CD4-positive, alpha-beta T cell treated with Interleukin-21 for 1 hour (primary cell): ENCODE measurements around the gene KCNH3.
A peak's percentile ranks its signal among the peaks of the same experiment; 100 is the strongest.

ENCODE experiments used
- DNase-seq: peaks from one replicate; pipeline ENCODE4 v3.0.0-alpha.2; 2020

The KCNH3 gene

DNA sequence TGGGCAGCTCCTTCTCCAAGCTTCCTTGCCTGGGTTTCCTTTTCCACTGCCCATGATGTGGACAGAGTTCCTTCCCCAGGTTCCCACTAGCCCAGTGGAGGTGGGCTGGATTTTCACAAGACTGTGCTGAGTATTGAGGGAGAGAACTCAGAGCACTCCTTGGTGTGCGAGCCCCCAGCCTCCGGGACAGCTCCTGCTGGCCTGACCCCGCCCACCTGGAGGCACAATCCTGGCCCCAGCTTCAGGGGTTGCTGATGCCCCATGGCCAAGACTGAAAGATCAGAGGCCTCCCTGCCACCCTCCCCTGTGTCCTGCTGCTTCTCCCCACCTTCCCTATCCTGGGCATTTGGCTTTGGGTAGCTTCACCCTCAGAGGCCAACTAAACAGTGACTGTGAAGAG lies 7.7 kb downstream of the KCNH3 start:
- DNase-seq = no peak

DNA sequence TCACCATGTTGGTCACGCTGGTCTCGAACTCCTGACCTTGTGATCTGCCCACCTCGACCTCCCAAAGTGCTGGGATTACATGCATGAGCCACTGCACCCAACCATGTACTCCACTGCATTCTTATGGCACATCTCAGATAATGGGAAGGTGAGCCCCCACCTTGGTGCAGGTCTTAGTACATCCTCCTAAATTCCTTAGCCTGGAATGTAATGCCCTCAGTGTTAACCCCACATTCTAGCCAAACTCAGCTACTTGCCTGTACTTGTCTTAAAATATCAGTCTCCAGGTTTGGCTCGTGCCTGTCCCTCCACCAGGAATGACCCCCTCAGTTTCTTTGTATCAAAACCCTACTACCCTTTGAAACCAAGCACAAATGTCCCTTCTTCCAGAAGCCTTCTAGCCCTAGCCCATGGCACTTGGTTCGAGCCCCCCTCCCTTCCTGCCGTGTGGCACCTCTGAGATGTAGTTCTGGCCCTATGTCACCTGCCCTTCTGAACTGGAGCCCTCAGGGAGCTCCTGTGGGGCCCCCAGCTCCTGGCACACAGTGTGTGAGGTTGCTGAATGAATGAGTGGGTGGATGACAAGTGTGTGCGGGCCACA lies 8.4 kb downstream of the KCNH3 start:
- no peak for DNase-seq

DNA sequence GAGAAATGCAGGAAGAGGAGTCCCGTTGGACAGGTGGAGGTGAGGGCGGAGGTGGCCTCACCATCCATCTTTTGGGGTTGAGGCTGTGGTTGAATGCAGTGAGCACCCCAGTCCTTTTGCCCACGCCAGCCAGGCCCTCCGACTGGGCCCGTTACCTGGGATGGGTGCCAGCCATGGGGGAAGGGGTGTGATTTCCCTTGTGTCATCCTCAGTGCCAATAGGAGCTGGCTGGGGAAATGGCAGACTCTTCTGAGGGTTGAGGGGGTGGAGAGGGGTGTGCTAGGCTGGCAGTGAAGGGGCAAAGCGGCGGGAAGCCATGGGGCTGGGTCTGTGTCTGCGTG lies 9.6 kb downstream of the KCNH3 start:
- DNase-seq = no peak

DNA sequence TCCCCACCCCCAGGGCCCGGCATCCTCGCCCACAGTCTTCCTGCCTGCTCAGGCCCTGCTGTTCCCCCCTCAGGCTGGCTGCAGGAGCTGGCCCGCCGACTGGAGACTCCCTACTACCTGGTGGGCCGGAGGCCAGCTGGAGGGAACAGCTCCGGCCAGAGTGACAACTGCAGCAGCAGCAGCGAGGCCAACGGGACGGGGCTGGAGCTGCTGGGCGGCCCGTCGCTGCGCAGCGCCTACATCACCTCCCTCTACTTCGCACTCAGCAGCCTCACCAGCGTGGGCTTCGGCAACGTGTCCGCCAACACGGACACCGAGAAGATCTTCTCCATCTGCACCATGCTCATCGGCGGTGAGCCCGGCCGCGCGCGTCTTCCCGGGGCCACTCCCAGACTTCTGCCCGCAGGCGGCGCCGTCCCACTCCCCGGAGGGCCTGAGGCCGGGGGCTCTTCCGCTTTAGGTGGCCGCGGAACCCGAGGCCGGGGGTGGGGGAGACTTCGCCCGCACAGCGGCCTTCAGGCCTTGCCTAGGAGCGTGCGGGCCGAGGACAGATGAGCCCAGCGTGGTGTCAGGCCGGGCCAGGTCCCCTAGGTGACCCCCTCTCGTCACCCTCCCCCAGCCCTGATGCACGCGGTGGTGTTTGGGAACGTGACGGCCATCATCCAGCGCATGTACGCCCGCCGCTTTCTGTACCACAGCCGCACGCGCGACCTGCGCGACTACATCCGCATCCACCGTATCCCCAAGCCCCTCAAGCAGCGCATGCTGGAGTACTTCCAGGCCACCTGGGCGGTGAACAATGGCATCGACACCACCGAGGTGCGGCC lies 10.2 kb downstream of the KCNH3 start:
- DNase-seq = peak; percentile 15

DNA sequence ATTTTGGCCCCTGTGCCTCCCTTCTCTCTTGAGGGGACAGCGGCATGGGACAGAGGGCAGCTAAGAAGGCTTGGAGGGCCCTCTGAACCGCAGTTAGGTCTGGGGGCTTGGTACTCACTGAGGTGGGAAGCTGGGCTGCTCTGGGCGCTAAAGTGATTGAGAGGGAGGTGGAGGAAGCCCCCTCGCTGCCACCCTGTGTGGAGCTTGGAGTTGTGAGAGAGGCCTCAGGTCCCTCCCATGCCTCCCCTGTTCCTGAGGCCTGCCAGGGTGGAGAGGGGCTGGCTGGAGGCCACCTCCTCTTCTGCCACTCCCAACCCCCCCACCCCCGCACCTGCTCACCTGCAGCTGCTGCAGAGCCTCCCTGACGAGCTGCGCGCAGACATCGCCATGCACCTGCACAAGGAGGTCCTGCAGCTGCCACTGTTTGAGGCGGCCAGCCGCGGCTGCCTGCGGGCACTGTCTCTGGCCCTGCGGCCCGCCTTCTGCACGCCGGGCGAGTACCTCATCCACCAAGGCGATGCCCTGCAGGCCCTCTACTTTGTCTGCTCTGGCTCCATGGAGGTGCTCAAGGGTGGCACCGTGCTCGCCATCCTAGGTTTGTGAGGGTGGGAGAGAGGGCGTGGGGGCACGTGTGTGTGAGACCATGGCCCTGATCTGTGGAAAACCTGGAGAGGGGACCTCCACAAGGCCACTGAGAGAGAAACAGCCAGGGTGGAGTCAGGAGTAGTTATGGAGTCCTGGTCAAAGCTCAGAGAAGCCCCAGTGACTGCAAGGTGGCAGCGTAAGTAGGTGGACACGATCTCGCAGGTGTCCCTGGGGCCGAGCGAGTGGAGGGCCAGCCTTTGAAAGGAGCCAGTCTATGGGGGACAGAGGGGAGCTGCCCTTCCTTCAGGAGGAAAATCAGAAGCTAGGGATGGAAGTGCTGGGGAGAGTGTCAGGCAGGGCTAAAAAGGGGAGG lies 11.2 kb downstream of the KCNH3 start:
- no peak for DNase-seq

DNA sequence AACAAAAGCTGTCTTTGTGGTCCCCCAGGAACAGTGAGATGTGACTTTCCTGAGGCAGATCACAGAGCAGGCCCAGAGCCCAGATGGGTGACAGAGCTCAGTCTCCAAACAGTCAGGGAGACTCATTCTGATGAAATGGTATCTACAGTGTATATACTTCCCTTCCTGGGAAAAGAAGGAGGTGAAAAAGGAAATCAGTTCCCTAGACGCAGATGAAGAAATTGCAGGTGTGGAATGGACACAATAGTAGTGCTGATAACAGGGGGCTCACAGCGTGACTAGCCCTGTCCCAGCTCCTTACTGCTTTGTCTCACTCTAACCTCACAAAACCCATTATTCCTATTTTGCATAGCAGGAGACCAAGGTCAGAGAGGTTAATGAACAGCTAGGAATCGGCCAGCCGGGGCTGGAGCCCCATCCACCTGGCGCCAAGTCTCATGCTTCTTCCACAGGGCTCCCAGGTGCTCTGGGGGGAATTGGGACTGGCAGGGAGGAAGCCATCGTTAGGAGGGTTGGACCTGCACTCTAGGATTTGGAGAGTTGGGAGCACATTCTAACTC lies 11.9 kb downstream of the KCNH3 start:
- no peak for DNase-seq

DNA sequence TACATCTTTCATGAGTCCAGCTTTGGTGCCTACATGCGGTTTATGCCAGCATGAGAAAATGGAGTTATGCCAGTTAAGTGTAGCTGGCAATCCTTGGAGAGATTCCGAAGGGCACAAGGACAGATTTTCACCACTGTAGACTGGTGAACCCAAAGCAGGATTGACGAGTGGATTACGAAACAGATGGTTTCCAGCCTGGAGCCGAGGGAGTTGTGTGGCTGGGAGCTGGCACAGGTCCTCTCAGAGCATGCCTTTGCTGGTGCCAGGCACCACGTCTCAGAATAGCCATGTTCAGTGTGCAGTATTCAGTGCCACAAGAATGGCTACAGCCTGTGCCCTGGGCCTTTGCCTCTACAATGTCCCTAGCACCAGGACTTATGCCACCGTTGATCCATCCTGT lies 13.2 kb downstream of the KCNH3 start:
- DNase-seq = no peak

DNA sequence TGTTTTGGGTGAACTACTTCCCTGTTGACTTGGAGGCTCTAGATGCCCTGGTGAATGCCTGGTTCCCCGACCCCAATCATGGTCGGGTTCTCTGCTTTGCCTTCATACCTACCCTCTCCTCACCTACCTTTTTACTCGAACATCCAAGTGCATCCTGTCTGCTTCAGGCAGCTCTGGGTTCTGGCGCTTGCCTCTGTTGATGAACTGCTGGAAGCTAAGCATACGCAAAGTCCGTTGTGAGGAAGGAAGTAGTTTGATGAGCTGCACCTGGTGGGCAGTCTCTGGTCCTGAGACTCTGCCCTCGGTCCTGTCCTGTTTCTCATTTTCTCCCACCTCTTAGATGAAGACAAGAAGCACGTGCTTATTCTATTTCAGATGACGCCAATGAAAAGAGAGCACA lies 13.6 kb downstream of the KCNH3 start:
- DNase-seq = no peak

DNA sequence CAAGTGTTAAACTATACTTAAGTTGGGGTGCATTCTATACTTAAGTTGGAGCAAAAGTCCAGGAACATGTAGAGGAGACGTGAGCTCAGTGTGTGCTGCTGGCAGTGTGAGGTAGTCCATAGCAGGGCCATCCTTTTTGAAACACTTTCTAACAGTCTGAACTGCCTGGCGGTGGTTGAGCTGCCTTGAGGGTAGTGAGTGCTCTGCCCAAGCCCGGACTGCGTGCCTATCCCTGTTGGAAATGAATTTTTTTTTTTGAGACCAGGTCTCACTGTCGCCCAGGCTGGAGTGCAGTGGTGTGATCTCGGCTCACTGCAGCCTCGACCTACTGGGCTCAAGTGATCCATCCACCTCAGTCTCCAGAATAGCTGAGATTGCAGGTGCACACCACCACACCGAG lies 14.1 kb downstream of the KCNH3 start:
- DNase-seq = no peak

DNA sequence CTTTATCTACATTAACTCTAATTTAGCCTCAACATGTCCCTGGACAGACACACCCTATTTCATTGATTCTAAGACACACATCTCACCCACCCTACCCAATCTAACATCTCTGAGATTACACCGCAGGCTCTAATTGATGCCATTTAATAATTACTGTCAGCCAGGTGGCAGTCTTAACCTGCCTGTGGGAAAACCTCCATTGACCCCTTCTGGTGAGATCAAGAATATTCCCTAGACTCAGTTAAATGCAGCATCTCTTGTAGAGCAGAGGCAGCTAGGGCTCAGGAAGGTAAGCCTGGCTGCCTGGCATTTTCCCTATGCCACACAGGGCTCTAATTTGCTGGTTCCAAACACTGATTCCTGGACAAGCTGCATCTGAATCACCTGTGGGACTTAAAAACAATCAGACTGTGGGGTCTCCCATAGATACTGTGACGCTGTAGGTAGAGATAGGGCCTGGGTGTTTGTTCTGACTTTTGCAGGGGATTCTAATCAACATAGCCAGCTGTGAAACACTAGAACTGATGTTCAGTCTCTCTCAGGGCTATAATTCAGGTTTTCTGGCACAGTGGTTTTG lies 14.8 kb downstream of the KCNH3 start:
- peak; percentile 63 for DNase-seq

DNA sequence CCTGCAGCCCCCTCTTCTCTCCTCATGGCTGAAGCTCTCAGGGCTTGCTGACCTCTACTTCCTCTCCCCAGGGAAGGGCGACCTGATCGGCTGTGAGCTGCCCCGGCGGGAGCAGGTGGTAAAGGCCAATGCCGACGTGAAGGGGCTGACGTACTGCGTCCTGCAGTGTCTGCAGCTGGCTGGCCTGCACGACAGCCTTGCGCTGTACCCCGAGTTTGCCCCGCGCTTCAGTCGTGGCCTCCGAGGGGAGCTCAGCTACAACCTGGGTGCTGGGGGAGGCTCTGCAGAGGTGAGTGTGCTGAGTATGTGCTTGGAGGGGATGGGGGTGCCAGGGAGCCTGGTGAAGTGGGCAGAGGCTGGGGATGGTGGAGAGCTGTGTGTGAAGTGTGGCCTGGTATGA lies 15.4 kb downstream of the KCNH3 start:
- no peak for DNase-seq

DNA sequence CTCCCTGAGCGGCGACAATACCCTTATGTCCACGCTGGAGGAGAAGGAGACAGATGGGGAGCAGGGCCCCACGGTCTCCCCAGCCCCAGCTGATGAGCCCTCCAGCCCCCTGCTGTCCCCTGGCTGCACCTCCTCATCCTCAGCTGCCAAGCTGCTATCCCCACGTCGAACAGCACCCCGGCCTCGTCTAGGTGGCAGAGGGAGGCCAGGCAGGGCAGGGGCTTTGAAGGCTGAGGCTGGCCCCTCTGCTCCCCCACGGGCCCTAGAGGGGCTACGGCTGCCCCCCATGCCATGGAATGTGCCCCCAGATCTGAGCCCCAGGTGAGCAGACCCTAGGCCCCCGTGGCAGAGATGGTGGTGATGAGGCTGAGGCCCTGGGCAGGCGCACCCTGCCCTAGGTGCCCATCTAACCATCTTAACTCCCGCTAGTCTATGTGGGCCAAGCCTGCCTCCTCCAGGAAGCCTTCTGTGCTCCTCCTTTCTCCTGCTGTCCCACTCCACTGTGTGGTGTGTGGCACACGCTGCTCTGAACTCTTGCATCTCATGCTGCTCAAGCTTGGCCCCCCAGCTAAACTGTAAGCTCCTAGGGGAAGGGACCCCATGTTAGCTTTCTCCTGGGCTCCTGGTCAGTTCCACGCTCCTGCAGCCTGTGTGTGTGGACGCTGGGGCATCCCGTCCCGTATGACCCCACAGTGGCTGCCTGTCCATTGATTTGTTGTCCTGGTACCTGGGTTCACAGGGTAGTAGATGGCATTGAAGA lies 17.0 kb downstream of the KCNH3 start:
- DNase-seq = no peak

DNA sequence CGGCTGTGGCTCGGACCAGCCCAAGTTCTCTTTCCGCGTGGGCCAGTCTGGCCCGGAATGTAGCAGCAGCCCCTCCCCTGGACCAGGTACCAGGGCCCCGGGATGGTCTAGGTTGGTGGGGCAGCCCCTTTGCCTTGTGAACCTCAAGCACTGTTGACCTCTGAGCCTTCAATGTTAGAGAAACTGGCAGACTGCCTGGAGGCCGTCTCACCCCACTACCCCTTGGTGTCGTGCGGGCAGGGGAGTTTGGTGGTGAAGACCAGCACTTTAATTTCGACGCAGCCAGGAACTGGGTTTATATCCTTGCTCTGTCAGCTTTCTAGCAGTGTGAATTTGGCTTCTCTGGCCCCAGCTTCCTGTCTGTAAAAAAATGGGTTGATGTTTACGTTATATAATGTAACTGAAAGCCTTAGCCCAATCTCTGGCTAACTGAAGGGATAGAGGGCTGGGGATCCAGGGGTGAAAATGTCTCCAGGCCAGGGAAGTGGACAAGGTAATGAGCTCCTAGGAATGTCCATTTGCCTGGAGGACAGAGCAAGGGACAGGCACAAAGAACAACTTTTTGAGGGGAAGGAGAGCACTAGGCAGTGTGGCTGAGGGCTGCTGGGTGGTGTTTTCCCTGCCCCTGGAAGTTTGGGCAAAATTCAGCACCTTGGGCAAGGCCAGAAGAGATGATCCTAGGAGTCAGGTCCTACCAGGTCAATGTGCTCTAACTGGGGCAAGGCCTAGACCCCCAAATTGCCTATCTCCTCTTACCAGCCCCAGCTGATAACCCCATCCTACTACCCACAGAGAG lies 17.8 kb downstream of the KCNH3 start:
- no peak for DNase-seq

DNA sequence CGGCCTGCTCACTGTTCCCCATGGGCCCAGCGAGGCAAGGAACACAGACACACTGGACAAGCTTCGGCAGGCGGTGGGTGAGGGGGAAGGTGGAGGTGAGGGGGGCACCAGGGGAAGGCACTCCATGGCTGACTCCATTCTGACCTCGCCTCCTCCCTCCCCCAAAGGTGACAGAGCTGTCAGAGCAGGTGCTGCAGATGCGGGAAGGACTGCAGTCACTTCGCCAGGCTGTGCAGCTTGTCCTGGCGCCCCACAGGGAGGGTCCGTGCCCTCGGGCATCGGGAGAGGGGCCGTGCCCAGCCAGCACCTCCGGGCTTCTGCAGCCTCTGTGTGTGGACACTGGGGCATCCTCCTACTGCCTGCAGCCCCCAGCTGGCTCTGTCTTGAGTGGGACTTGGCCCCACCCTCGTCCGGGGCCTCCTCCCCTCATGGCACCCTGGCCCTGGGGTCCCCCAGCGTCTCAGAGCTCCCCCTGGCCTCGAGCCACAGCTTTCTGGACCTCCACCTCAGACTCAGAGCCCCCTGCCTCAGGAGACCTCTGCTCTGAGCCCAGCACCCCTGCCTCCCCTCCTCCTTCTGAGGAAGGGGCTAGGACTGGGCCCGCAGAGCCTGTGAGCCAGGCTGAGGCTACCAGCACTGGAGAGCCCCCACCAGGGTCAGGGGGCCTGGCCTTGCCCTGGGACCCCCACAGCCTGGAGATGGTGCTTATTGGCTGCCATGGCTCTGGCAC lies 18.5 kb downstream of the KCNH3 start:
- no peak for DNase-seq

DNA sequence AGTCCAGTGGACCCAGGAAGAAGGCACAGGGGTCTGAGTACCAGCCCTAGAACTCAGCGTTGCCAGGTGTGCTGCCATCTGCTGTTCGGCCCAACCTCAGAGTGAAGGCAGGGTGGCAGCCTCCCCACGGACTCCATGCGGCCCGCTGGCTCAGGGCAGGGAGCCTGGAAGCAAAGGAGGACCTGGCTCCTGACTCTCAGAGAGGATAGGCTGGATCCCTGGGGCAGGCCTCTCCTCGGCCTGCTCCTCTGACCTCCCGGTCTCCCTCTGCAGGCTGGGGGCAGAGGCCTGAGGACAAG lies 19.0 kb downstream of the KCNH3 start:
- DNase-seq = no peak

DNA sequence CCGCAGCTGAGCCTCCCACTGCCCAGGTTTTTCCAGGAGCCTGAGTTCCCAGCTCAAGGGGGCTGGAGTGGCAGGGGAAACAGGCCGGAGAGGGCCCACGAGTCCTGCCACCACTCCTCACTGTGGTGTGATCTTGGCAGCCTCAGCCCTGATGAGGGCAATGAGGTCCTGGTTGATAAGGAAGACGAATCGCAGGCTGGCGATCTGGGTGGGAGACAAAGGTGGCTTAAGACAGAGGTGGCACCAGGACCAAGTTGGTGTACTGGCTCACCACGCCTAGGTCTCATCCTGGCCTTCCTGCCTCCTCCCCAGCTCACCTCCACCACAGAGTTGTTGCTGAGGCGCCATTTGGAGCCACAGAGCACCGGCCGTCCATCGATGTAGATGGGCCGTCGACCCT lies 19.7 kb downstream of the KCNH3 start:
- DNase-seq = no peak

DNA sequence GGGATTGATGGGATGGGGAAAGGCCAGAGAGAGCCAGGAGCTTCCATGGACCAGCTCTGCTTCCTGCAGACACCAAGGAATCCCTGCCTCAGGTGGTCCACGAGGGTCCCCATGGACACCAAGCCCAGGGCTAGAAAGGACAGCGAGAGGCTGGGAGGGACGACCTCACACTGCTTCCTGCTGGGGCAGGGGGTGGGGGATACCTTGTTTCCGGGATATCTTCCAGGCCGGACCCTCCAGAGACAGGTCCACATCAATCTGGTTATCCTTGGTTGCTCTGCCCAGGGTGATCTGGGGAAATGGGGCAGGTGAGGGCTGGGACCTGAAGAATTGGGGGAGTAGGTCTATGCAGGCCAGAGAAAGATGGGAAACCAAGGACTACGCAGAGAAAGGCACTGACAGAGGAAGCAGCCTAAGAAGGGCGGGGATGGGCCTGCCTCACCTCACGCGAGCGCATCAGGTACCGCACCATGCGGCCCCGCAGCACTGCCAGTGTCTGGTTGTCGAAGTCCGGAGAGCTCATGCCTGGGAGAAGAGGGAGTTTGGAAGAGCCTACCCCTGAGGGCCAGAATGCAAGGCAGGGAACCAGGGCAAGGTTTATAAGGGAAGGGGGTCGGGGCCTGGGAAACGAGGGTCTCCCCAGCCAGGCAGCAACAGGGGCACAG lies 20.3 kb downstream of the KCNH3 start:
- no peak for DNase-seq

DNA sequence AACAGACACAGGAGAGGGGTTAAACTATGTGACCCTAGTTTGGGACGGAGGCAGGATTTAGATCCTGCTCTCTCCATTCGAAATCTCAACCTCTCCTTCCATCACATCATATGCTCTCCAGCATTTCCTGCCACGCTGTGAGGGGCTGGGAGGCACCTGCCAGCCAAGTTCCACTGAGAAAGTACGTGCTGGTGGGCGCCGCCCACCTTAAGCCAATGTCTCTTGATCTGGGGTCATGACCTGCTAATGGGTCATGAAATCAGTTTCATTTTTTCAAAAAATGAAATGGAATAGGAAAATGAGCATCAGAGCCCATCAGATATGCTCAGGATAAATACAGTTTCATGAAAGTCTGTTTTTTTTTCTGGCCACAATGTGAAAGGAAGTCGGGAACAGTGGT lies 21.9 kb downstream of the KCNH3 start:
- no peak for DNase-seq

DNA sequence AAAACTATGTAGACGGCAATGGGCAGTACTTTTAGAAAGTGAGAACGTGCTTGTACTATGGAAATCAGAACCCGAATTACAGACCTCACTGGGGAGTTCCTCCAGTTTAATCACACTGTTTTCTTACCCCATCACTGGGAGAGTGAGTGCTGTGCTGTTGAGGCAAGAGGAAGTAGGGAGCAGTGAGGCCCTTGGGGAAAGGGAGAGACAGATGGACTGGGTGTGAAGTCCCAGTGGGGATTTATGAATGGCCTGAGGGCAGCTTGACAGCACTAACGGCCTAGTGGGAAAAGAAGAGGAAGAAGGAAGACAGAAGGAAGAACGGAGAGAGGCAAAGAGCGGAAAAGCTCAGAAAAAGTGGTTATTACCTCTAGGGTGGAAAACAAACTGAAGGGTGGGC lies 23.4 kb downstream of the KCNH3 start:
- DNase-seq = no peak

DNA sequence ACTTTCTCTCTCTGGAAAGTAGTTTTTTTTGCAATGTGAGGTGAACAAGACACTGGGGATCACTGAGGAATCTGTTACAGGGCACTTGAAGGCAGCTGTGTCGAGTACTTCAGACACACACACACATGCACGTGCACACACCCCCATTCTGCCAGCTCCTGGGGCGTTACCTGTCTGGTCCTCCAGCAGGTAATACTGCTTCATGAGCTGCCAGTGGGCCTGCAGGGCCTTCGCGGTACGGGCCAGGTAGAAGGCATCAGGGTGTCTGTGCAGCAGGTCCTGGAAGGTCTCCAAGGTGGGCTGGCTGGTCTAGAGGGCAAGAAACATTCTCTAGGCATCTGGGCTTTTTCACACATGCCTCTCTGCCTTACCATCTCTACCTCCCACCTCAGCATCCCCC lies 24.0 kb downstream of the KCNH3 start:
- no peak for DNase-seq
